Erythroblast (primary cell): ENCODE data around the gene ADAMTS12.

Source experiments
- GATA1 ChIP-seq: IDR thresholded peaks from 2 replicates; pipeline ENCODE4 v1.6.1; 2011; ENCODE audit warnings: low read depth, mild to moderate bottlenecking, control low read depth, low read length, moderate library complexity
- POLR2A ChIP-seq: IDR thresholded peaks from 2 replicates; pipeline ENCODE4 v1.6.1; 2011; ENCODE audit warnings: mild to moderate bottlenecking, low read length

DNA sequence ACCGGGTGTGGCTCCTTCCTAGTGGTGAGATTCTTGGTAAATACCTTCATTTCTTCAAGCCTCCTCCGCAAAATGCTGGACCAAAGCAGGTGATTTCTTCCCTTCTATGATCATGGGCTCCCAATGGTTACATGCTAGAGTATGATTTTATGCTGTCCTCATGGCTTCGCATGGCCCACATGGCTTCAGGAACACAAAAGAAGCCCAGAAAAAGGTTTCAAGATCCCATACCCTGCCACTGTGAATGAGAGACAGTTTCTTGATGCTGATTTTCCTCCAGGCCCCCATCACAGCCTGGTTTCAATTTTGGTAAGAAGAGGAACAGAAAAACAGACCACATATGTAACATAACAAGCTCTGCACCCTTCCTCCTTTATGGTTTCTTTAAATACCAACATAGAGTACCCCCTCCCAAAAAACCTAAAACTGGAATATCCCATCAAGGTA is 42.0 kb upstream of the ADAMTS12 start:
- no peak for TF ChIP-seq POLR2A
- no peak for TF ChIP-seq GATA1
